HG03066 (cell line): ENCODE measurements around the gene BAG5.

Source experiments
- ATAC-seq: cut with Tn5 transposase; IDR thresholded peaks from one replicate; pipeline ENCODE4 v1.9.1; 2021; ENCODE audit warnings: low read depth; ENCODE audit not compliant: unreplicated experiment

Gene BAG5

GRCh38 chr14:103510724-103511693, 51.4 kb downstream of the BAG5 start:
- ATAC-seq, result no peak

GRCh38 chr14:103509864-103510723, 52.4 kb downstream of the BAG5 start:
- ATAC-seq, result no peak

- ATAC-seq, result no peak
Observed at GRCh38 chr14:103508521-103509329, 53.7 kb downstream of the BAG5 start.

- no peak for ATAC-seq
Observed at GRCh38 chr14:103507751-103508150, 54.7 kb downstream of the BAG5 start.
